Measurements from ENCODE around the gene OR1K1.

DNA sequence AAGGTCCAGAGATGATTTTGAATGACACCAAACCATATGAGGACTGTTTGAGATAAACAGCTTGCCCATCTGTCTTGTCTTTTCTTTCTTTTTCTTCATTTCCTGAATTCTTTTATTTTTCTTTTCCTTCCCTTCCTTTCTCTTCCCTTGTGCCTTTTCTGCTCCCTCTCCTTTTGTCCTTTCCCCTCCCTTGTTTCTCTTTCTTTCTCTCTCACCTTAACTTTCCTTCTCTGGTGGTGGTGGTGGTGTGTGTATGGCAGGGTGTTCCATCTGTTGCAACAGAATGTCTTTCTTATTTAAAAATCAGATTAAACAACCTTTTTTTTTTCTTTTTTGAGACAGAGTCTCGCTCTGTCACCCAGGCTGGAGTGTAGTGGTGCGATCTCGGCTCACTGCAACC lies 32.3 kb downstream of the OR1K1 start:
- TF ChIP-seq, protein P1, sequence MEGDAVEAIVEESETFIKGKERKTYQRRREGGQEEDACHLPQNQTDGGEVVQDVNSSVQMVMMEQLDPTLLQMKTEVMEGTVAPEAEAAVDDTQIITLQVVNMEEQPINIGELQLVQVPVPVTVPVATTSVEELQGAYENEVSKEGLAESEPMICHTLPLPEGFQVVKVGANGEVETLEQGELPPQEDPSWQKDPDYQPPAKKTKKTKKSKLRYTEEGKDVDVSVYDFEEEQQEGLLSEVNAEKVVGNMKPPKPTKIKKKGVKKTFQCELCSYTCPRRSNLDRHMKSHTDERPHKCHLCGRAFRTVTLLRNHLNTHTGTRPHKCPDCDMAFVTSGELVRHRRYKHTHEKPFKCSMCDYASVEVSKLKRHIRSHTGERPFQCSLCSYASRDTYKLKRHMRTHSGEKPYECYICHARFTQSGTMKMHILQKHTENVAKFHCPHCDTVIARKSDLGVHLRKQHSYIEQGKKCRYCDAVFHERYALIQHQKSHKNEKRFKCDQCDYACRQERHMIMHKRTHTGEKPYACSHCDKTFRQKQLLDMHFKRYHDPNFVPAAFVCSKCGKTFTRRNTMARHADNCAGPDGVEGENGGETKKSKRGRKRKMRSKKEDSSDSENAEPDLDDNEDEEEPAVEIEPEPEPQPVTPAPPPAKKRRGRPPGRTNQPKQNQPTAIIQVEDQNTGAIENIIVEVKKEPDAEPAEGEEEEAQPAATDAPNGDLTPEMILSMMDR (IDR thresholded peaks at IDR 0.05; ENCODE audit: insufficient read depth, low read depth, low read length) = no peak
- TF ChIP-seq EZH2 (IDR thresholded peaks at IDR 0.05; ENCODE audit: insufficient read depth, low read length) = no peak
